Fibroblast of the aortic adventitia (primary cell): Measurements from ENCODE around the gene ZNF609. TPM values are rescaled to one million over a fixed set of nuclear protein-coding genes. Genes with fewer than 3 reads are reported as not detected.
"Not testable (repeated sequence)": the region's sequence is repeated elsewhere in the genome, so short reads cannot be mapped to it uniquely, and the experiment has no call there.

Experiments
- DNase-seq: peaks from one replicate; pipeline ENCODE4 v3.0.0-alpha.2; 2010; ENCODE audit warnings: low read depth
- H3K4me3 ChIP-seq: 2 replicates; pipeline ENCODE4 v1.5.1; 2011; ENCODE audit warnings: low read depth, mild to moderate bottlenecking, control low read depth, low read length, moderate library complexity
- total RNA-seq: library from RNA; depleted of rRNA; stranded (reverse); fragments of >200 nt; gene quantifications from 2 replicates; pipeline ENCODE4 v1.2.3, GENCODE V29; 2012; ENCODE audit warnings: low replicate concordance
- TF ChIP-seq, protein P1 (sequence below): IDR thresholded peaks from 2 replicates; pipeline ENCODE4 v1.5.1; 2011; ENCODE audit warnings: mild to moderate bottlenecking, low read length, control low read depth, inconsistent platforms; ENCODE audit not compliant: insufficient read depth

ZNF609 gene
- total RNA-seq, 1 donor: 19.3 TPM

DNA sequence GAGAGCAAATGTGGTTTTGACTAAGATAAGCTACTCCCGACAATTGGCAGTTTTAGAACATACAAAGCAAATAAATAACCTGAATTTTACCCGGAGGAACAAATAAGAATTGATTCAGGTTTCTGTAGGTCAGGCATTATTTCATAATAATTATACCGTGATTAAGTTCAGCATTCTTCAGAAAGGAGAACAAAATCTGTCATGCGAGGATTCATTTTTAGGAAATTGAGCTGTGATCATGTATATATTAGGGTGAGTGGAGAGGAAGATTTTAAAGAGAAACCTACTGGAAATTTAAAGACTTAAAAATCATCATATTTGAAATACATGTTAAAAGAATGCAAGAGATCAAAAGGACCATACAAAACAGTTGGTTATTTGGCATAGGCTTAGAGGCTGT is 20.5 kb downstream of the ZNF609 start:
- no peak overlapping the region for H3K4me3 ChIP-seq
- TF ChIP-seq, protein P1, sequence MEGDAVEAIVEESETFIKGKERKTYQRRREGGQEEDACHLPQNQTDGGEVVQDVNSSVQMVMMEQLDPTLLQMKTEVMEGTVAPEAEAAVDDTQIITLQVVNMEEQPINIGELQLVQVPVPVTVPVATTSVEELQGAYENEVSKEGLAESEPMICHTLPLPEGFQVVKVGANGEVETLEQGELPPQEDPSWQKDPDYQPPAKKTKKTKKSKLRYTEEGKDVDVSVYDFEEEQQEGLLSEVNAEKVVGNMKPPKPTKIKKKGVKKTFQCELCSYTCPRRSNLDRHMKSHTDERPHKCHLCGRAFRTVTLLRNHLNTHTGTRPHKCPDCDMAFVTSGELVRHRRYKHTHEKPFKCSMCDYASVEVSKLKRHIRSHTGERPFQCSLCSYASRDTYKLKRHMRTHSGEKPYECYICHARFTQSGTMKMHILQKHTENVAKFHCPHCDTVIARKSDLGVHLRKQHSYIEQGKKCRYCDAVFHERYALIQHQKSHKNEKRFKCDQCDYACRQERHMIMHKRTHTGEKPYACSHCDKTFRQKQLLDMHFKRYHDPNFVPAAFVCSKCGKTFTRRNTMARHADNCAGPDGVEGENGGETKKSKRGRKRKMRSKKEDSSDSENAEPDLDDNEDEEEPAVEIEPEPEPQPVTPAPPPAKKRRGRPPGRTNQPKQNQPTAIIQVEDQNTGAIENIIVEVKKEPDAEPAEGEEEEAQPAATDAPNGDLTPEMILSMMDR: no peak
- no peak for DNase-seq

DNA sequence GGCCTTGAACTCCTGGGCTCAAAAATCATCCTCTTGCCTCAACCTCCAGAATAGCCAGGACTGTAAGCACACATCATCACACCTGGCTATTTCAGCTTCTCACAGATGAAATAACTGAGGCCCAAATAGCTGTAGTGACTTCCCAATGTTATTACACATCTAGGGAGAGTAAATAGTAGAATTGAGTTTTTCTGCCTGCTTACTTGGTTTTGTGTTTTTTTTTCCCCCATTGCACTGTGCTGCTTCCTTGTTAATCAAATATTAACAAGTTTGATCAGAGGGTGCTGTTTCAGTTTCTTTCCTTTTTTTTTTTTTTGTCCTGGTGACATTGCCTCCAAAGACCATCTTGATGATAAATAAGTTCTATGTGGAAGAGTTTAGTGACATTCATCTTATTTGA is 23.4 kb downstream of the ZNF609 start:
- no peak overlapping the region for H3K4me3 ChIP-seq
- TF ChIP-seq, protein P1: no peak

DNA sequence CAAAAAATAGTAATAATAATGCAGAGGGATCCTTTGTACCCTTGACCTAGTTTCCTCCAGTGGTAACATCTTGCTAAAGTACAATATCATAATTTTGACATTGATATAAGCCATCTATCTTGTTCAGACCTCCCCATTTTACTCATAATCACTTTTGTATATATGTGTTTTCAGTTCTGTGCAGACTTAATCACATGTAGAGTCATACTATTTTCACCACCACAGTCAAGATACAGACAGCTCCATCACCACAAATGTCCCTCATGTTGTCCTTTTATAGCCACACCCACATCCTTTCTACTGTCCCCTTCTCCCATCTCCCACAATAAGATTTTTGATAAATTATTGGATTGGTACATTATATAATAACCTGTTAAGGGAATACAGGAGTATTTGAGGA is 25.4 kb downstream of the ZNF609 start:
- TF ChIP-seq, protein P1: no peak
- DNase-seq: no peak
- no peak overlapping the region for H3K4me3 ChIP-seq

More for the DNA sequence above, 23.4 kb downstream of the ZNF609 start:
- no peak for DNase-seq

DNA sequence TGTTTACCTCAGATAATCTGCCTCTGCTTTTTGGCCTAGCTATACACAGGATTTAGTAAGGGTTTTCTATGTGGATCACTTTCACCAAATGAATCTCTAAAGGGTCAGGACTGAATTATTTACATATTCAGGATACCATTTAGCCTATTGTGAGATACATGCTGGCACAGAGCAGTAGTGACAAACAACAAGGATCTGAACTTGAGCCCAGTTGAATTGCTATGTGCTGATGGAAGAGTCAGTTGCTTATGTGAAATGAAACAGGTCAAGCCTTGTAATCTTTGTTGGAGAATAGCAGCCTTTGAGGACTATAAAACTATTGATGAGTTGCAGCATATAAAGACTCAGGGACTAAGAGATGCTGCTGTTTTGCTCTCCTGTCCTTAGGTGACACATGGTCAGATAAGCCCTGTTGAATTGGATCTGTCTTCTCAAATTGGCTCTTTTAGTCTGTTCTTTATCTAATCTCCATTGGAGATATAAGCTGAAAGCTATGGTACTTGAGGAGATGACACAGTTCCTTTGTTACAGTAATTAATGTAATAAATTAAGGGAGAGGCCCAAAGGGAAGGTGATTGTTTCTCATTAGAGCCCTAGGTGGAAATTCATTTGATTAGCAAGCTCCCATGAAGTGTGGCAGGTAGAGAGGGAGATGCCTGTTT is 30.4 kb downstream of the ZNF609 start:
- peak; percentile 57 for DNase-seq
- TF ChIP-seq, protein P1: no peak
- H3K4me3 ChIP-seq: no peak overlapping the region

DNA sequence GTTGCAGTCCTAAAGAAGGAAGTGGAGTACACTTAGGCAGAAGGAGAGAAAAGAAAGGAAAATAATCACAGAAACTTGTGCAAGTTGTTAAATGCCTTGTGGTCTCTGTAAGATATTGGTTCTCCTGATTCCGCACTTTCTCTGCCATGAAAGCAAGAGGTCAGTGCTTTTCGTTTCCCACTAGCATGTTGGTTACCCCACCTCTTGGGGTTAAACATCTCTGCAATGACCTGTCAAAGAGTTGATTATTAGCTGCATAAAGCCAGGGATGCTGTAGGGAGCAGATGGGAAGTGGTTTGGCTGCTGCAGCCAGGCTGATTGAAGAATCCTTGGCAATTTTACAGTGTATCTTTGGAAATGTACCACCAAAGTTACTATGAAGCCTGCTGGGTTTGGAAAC is 33.3 kb downstream of the ZNF609 start:
- peak; percentile 24 for DNase-seq
- TF ChIP-seq, protein P1: no peak
- H3K4me3 ChIP-seq: no peak overlapping the region

DNA sequence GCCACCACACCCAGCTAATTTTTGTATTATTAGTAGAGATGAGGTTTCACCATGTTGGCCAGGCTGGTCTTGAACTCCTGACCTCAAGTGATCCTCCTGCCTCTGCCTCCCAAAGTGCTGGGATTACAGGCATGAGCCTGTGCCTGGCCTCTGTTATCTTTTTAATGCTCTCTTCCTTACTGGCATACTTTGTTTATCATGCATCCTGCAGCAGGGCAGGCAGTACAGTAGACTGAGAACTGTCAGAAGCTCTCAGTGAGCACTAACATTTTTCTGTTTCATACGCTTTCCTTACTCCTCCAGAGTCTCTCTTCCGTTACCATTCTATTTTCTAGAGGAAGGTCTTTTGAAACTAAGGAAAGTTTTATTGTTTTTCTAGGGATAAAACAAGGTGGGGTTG is 35.6 kb downstream of the ZNF609 start:
- not testable (repeated sequence) for DNase-seq, H3K4me3 ChIP-seq

DNA sequence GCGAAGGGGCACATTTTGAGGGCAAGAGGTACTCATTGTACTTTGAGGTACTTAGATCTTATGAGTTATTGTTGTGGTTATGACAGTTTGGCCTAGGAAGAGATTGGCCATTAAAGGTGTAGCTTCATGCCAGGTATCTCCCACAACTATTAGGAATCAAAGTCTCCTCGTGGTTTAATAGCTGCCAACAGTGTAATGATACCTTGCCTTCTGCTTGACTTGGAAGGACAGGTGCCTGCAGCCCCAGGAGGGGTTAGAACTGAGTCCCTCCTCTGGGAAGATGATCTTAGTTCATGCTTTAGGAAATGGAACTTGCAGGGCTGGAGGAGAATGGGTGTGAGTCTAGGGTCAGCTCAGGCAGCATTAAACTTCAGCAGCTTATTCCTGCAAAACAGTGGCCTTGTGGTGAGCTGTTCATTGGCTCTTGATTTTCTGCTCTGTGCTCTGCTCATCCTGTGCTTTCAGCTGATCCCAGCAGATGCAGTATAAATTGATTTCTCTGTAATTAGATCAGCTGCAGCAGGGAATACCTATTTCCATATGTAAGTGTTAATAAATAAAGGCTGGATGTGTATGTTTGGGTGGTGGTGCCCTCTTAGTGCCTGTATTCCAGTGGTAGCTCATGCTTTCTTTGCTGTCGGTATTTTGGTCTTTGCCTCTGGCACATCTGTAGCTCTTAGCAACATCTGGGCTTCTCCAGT is 40.5 kb downstream of the ZNF609 start:
- no peak overlapping the region for H3K4me3 ChIP-seq
- TF ChIP-seq, protein P1: no peak
- no peak for DNase-seq
